HepG2 (cell line): ENCODE results near the gene RSPH9. TPM values are rescaled to one million over a fixed set of nuclear protein-coding genes. Genes with fewer than 3 reads are reported as not detected.

Experiments used
- GTF3A ChIP-seq: sonication (generic); formaldehyde crosslinking; conservative IDR thresholded peaks from 2 replicates; pipeline ENCODE4 v1.4.0; 2020; ENCODE audit warnings: mild to moderate bottlenecking, missing genetic modification reagents
- MED8 ChIP-seq: sonication (generic); formaldehyde crosslinking; IDR thresholded peaks from 2 replicates; pipeline ENCODE4 v1.8.1; 2023; ENCODE audit warnings: mild to moderate bottlenecking, missing genetic modification reagents; ENCODE audit not compliant: insufficient replicate concordance
- MTA1 ChIP-seq: sonication (generic); formaldehyde crosslinking; IDR thresholded peaks from 2 replicates; pipeline ENCODE4 v1.4.0; 2020; ENCODE audit warnings: missing genetic modification reagents, mild to moderate bottlenecking, borderline replicate concordance
- NR2F6 ChIP-seq, 2 experiments: IDR thresholded peaks; 2 replicates each; pipeline ENCODE4 v1.6.1; 2016; ENCODE audit warnings: antibody characterized with exemption in 1 of 2, mild to moderate bottlenecking in 1 of 2
- POLR2AphosphoS5 ChIP-seq: IDR thresholded peaks from 2 replicates; pipeline ENCODE4 v1.6.1; 2012; ENCODE audit warnings: low read depth, low read length
- ZBTB21 ChIP-seq: sonication (generic); formaldehyde crosslinking; IDR thresholded peaks from 2 replicates; pipeline ENCODE4 v1.4.0; 2020; ENCODE audit warnings: missing genetic modification reagents
- ZBTB38 ChIP-seq: sonication (generic); formaldehyde crosslinking; IDR thresholded peaks from 2 replicates; pipeline ENCODE4 v1.5.1; 2020; ENCODE audit warnings: mild to moderate bottlenecking, missing genetic modification reagents
- ZNF142 ChIP-seq: sonication (generic); formaldehyde crosslinking; IDR thresholded peaks from 2 replicates; pipeline ENCODE4 v1.4.0; 2020; ENCODE audit warnings: missing genetic modification reagents
- ZNF687 ChIP-seq: sonication (generic); formaldehyde crosslinking; IDR thresholded peaks from 2 replicates; pipeline ENCODE4 v1.5.1; 2020; ENCODE audit warnings: mild to moderate bottlenecking, missing genetic modification reagents, moderate library complexity
- ZNF768 ChIP-seq: sonication (generic); formaldehyde crosslinking; IDR thresholded peaks from 2 replicates; pipeline ENCODE4 v1.4.0; 2020; ENCODE audit warnings: missing genetic modification reagents
- ZNF839 ChIP-seq: sonication (generic); formaldehyde crosslinking; IDR thresholded peaks from 2 replicates; pipeline ENCODE4 v1.4.0; 2020; ENCODE audit warnings: missing genetic modification reagents, mild to moderate bottlenecking, borderline replicate concordance
- ZSCAN31 ChIP-seq: sonication (generic); formaldehyde crosslinking; IDR thresholded peaks from 2 replicates; pipeline ENCODE4 v1.5.0; 2020; ENCODE audit warnings: low read depth, mild to moderate bottlenecking, missing genetic modification reagents
- ZSCAN9 ChIP-seq: IDR thresholded peaks from 2 replicates; pipeline ENCODE4 v1.6.1; 2016; ENCODE audit warnings: borderline replicate concordance
- polyA plus RNA-seq, 8 experiments: library from polyadenylated mRNA; depleted of rRNA in 3 of 8; stranded (reverse) in 7 of 8; unstranded in 1 of 8; fragments of >200 nt; fragmentation: Illumina TruSeq in 4 of 8; extraction: Trizol in 4 of 8; gene quantifications; 2 replicates each; pipeline versions ENCODE4 v1.2.1 to v1.2.3, GENCODE V29; 2011 to 2016; ENCODE audit warnings: low read depth in 4 of 8, missing spikeins in 1 of 8, mixed read lengths in 1 of 8; ENCODE audit not compliant: insufficient read depth in 1 of 8
- total RNA-seq, 5 experiments: library from RNA; depleted of rRNA; stranded (reverse); fragments of >200 nt; fragmentation: Illumina TruSeq; extraction: Trizol; gene quantifications; 2 replicates each; pipeline ENCODE4 v1.2.3, GENCODE V29; 2016; ENCODE audit warnings: low read depth in 1 of 5

The RSPH9 gene
- total and polyA plus RNA-seq, 2 of the 13 experiments (the other 11 are each of a cell fraction or from before 2014, with no cell fraction given), result 0.04 TPM; not detected in 1

- TF ChIP-seq ZNF839 (no peak), MED8 (CRISPR knock-in tag) (no peak), ZSCAN31 (CRISPR knock-in tag) (no peak), ZBTB21 (CRISPR knock-in tag) (no peak), ZNF768 (CRISPR knock-in tag) (no peak), ZNF142 (CRISPR knock-in tag) (no peak), GTF3A (CRISPR knock-in tag) (no peak), ZBTB38 (CRISPR knock-in tag) (0 out of 2 replicates have a peak, but pooled peaks have one; percentile 23), POLR2AphosphoS5 (0 out of 2 replicates have a peak, but pooled peaks have one; percentile 28), MTA1 (CRISPR knock-in tag) (no peak), ZNF687 (CRISPR knock-in tag) (no peak), ZSCAN9 (no peak), NR2F6 (IDR thresholded peaks at IDR 0.05) (no peak), NR2F6 (CRISPR knock-in tag; IDR thresholded peaks at IDR 0.05) (no peak)
- TF ChIP-seq, all 625 proteins: peak for 4
These were observed 4.6 kb upstream of the RSPH9 start (continued) for GRCh38 chr6:43639984-43640800.
